Inflammatory macrophage treated with lipopolysaccharide for 4 hours (primary cell): ENCODE results near the gene ENPP3.

Source experiments
- DNase-seq: peaks from one replicate; pipeline ENCODE4 v3.0.0-alpha.2; 2020

Gene ENPP3

DNA sequence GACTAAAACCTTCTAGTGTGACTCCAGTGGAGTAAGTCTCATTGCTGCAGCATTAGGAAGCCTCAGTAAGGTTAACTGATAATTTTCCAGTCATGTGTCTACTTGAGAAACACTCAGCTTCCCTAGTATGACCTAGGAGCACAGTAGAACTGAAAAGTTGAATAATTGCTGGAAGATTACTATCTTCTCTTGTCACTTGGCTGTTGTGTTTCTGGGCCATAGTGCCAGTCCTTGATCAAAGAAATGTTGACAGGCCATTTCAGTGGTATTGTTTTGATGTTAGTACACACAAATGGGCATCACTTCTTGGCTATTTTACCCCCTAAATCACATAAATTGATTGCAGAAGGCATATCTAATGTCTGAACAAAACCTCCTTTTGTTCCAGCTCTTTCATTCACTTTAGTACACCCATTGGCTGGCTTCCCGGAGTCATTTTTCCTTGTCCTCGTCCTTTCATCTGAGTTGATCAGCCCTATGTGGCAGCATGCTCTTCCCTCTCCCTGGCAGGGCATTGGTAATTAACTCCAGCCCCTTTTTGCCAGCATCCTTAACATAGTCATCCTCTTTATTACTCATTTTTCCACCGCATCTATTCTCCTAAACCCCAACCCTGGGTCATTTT, 6.0 kb downstream of the ENPP3 start:
- DNase-seq: no peak

DNA sequence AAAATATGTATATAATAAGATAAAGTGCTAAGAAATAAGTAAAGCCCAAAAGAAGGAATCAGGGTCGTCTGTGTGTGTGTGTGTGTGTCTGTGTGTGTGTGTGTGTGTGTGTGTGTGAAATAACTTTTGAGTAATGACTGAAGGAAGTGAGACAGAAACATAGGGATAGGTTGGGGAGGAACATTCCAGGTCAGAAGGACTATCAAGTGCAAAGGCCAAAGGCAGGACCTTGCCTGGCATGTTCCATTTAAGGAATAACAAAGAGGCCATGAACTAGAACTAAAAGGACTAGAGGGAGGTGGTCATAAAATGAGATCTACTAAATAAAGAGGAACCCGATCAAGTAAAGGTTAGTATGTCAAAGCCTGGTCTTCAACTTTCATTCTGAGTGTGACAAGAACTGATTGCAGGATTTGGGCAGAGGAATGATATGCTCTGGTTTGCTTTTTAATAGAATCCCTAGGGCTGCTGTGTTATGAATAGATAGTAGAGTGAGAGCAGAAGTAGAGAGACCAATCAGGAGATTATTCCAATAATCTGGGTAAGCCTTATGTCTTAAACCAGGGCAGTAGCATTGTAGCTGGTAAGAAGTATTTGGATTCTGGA, 6.9 kb downstream of the ENPP3 start:
- DNase-seq: no peak

DNA sequence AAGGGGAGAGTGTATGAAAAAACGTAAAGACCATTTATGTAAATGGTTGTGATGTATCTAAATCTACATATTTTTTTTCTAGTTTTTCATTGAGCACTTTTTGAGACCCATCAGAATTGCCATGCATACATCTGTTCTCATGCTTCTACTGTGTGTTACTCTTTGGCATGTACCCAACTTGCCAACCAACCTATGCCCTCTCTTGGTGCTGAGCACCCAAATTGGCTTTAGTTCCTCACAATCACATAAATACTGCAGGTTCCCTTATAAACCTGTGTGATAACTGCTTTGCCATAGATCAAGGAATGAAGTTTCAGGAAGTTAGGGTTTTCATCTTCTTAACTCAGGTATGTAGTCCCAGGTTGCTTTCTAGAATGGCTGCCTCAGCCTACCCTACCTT, 7.8 kb downstream of the ENPP3 start:
- DNase-seq: no peak

DNA sequence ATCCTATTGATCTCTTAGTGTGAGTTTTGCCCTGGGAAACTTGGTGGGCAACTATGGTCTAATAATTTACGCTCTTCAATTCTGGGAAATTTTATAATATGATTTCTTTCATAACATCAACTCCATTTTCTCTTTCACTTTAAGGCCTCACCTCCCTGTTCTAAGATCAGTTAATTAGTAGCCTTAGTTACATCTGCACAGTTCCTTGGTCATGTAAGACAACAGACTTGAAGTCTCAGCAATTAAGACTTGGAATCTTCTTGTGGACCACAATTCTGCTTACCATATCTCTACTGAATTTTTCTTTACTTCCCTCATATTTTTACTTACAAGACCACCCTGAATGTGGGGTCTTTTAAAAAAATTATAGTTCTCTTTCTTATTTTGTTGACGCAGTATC, 8.7 kb downstream of the ENPP3 start:
- DNase-seq: no peak

DNA sequence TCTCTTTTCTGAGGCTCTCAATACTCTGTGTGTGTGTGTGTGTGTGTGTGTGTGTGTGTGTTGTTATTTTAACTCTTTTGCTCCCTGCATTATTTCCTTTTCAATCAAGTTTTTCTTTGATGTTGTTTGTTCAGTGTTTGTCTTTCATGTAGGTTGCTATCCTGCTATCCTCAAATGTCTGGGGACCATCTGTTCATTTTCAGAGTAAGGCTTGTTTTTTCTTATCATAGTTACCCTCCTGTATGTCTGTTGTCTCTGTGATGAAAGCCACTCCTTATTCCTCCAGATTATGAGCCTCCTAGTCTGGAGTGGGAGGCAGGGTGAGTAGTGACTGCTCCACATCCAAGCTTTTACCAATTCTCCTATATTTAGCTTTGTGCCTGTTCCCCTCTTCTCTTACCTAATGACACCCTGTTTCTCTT, 9.2 kb downstream of the ENPP3 start:
- no peak for DNase-seq

DNA sequence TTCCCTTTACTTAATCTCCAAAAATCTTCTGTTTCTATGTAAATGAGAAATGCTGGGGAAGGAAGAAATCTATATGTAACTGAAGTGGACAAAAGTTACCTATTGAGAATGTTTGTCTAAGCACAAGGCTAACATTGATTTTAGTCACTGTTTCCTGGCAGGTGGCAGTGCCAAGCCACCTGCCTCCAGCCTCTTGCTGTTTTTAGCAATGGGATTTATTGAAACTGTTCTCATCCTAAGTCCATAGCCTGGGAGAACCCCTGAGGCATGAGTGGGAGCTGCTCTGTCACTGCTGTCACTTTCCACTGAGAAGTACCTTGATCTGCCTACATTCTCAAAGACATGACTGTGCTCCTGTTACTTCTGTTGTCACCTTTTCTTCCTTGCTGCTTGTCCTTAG, 14.7 kb downstream of the ENPP3 start:
- no peak for DNase-seq

DNA sequence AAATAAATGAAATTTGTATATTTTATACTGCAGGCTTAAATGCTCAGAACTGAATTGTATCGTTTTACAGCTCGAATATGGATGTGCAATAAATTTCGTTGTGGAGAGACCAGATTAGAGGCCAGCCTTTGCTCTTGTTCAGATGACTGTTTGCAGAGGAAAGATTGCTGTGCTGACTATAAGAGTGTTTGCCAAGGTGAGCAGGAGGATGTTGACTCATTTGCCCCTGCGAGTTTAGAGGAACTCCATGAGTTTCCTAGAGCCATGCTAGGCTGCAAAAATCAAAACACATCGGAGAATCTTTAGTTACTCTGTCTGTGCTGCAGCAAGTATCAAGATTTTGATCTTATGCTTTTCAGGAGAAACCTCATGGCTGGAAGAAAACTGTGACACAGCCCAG, 15.4 kb downstream of the ENPP3 start:
- DNase-seq: no peak

DNA sequence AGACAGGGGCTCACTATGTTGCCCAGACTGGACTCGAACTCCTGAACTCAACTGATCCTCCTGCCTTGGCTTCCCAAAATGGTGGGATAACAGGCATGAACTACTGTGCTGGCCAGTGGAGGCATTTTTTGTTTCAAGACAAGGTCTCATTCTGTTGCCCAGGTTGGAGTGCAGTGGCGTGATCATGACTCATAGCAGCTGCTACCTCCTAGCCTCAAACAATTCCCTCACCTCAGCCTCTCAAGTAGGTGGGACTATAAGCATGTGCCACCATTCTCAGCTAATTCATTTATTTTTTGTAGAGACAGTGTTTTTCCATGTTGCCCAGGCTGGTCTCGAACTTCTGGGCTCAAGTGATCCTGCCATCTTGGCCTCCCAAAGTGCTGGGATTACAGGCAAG, 17.2 kb downstream of the ENPP3 start:
- no peak for DNase-seq

DNA sequence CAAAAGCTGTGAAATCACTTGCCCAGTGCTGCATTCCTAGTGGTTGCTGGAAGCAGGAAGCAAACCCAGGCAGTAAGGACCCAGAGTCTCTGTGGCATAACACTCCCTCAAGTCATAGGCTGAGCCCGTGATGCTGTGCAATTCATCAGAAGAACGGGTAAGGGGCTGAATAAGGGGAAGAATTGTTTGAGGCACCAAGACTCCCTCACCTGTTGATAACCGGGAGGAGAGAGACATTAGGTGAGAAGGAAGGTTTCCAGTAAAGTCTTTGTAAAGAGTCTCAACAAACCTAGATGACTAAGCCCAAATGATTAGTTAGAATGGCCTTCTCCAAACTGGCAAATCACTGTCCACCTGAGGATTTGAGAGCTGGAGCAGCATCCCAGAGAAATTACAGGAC, 18.3 kb downstream of the ENPP3 start:
- no peak for DNase-seq

GRCh38 chr6:131655951-131656350, 18.8 kb downstream of the ENPP3 start:
- no peak for DNase-seq

DNA sequence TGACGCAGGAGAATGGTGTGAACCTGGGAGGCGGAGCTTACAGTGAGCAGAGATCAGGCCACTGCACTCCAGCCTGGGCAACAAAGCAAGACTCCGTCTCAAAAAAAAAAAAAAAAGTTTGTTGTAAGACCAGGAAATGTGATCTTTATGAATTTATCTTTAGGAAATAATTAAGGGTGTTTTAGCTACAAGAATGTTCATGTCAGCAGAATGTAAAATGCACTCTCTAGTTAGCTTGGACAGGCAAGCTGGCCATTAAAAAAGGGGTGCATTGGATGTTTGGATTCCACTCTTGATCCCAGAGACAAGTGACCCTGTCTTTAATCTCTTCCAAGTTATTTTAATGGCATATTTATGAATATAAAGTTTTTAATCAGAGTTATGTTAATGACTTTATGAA, 19.6 kb downstream of the ENPP3 start:
- DNase-seq: no peak

- DNase-seq: no peak
Observed at GRCh38 chr6:131657222-131657621, 20.1 kb downstream of the ENPP3 start.

DNA sequence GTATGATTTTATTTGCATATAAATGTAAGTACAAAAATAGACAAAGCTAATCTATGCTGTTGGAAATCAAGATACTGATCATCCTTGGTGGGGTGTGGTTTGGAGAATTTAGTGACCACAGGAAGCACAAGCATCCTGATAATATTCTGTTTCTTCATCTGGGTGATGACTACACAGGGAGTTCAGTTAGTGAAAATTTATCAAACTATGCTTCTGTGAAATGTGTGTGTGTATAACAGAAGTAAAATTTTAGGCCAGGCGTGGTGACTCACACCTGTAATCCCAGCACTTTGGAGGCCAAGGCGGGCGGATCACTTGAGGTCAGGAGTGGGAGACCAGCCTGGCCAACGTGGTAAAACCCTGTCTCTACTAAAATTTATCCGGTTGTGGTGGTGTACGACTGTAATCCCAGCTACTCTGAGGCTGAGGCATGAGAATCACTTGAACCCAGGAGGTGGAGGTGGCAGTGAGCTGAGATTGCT, 20.6 kb downstream of the ENPP3 start:
- no peak for DNase-seq

DNA sequence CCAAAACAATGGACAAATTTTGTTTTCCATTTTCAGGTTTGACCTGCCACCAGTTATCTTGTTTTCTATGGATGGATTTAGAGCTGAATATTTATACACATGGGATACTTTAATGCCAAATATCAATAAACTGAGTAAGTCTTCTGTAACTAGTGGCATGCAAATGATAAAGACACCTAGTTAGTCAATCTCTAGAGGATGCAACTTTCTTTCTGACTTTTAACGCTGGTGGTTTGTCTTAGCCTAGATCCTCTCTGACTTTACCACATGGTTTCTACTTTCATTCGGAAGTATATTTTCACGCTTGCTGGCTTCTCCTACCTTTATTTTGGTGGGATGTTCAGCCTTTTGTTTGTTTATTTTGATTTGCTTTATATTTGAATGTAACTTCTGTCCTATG, 21.2 kb downstream of the ENPP3 start:
- no peak for DNase-seq

DNA sequence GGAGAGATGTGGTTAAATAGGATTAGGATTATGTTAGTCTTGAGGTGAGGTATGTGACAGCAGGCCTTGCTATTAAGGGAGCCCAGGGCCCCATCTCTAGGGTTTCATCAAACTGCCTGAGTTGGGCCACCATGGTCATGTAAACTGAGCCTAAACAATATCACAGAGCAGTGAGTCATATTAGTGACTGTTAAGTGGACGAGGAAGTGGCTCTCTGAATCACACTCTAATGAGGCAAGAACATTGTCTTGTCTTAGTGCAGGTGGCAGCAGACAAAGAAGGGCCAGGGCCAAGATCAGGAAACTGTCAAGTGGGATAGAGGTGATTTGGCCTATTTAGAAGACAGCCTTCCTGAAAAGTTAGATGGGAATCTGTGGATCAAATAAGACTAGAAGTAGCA, 23.1 kb downstream of the ENPP3 start:
- peak; percentile 44 for DNase-seq

DNA sequence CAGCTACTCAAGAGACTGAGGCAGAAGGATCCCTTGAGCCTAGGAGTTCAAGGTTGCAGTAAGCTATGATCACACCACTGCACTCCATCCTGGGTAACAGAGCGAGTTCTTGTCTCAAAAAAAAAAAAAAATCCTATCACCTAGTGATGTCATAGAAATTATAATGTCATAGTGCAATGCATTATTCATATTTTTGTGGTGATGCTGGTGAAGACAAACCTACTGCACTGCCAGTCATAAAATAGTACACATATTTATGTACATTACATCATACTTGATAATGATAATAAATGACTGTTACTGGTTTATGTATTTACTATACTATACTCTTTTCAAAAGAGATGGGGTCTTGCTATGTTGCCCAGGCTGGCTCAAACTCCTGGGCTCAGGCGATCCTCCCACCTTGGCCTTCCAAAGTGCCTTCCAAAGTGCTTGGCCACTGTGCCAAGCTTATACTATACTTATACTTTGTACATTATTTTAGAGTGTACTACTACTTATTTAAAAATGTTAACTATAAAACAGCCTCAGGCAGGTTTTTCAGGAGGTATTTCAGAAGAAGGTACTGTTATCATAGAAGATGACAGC, 26.6 kb downstream of the ENPP3 start:
- no peak for DNase-seq

DNA sequence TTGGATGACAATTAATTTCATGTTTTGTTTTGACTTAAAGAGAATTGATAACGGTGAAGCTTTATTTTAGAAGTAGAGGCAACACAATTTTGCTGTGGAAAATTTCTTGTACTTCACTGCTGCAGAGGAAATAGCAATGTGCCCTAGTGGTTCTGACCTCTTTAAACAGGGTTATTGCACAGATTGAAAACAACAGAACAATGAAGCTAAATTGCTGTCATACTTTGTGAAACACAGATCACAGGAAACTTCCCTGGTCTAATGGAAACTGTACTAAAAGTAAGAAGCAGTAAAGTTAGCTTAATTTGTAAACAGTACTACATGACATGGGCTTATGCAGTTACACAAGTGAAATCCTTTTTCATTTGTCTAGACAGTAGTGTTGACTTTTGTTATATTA, 32.8 kb downstream of the ENPP3 start:
- DNase-seq: no peak

DNA sequence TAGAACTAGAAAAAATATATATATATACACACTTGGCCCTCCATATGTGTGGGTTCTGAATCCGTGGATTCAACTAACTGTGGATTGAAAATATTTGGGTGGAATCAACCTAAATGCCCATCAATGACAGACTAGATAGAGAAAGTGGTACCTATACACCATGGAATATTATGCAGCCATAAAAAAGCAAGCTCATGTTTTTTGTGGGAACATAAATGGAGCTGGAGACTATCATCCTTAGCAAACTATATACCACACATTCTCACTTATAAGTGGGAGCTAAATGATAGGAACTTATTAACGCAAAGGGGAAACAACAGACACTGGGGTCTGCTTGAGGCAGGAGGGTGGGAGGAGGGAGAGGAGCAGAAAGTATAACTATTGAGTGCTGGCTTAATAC, 36.1 kb downstream of the ENPP3 start:
- no peak for DNase-seq

- DNase-seq: no peak
Observed at GRCh38 chr6:131678442-131678841, 41.3 kb downstream of the ENPP3 start.

- no peak for DNase-seq
Observed at GRCh38 chr6:131680868-131681267, 43.8 kb downstream of the ENPP3 start.

DNA sequence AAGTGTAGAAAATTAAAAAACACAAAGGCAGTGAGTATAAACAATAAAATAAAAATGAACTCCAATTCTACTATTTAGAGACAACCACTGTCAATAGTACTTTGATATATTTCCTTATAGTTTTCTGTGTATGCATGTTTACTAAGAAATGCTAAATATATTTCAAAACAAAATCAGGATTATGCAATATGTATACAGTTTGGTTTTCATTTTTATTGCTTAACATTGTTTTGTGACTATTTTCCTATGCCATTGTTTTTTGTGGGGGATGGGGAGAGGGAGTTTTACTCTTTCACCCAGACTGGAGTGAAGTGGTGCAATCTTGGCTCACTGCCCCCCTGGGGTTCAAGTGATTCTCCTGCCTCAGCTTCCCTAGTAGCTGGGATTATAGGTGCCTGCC, 44.5 kb downstream of the ENPP3 start:
- no peak for DNase-seq

- no peak for DNase-seq
Observed at GRCh38 chr6:131682442-131682841, 45.3 kb downstream of the ENPP3 start.

DNA sequence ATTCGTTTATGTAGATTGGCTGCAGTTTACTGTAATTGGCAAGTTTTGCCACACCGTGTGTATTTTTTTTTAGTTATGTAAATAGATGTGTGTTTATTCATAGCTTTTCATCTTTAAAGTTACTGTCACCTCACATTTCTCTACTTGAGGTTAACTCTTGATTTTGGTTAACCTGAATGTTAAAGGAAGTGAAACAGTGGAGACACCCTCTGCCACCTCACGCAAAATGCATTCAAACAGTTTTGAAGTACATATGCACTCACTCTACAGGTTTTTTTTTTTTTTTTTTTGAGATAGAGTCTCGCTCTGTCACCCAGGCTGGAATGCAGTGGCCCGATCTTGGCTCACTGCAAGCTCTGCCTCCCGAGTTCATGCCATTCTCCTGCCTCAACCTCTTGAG, 46.4 kb downstream of the ENPP3 start:
- no peak for DNase-seq

- DNase-seq: no peak
Observed at GRCh38 chr6:131685266-131685780, 48.2 kb downstream of the ENPP3 start.

DNA sequence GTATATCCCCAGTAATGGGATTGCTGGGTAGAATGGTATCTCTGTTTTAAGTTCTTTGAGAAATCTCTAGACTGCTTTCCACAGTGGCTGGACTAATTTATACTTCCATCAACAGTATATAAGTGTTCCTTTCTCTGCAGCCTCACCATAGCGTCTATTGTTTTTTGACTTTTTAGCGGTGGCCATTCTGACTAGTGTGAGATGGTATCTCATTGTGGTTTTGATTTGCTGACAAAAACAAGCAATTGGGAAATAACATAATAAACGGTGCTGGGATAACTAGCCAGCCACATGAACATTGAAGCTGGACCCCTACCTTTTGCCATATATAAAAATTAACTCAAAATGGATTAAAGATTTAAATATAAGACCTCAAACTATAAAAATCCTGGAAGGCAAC, 49.9 kb downstream of the ENPP3 start:
- DNase-seq: no peak
